HG03097 (cell line): Measurements from ENCODE around the gene ZDHHC16.

Experiments used
- ATAC-seq: cut with Tn5 transposase; IDR thresholded peaks from one replicate; pipeline ENCODE4 v1.9.1; 2021; ENCODE audit not compliant: unreplicated experiment, low FRiP score

ZDHHC16 gene

DNA sequence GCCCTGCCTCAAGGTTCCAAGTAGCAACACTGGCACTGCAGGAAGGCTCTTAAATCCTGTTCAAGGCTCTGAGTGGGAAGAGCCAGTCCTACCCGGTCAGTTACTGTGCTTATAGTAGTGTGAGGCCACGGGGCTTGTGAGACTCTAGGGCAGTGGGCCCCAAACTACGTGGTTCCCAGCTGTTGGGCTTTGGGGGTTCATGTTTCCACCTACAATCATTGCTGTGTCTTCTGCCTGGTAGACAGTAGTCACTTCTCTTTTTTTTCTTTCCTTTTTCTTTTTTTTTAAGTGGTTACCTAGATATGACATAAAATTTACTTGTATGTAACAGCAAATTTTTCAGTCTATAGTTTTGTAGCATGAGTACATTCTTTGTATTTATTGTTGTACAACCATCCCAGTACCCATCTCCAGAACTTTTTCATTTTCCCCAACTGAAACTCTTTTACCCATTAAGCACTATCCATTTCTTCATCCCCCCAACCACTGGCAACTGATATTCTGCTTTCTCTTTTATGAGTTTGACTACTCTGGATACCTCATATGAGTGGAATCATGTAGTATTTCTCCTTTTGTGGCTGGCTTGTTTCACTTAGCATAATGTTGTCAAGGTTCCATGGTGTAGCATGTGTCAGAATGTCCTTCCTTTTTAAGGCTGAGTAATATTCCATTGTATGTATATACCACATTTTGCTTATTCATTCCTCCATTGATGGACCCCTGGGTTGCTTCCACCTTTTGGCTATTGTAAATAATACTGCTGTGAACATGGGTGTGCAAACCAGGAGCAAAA, 60.4 kb downstream of the ZDHHC16 start:
- ATAC-seq = no peak
